Caco-2 (cell line): Measurements from ENCODE around the gene SNX4. TPM values are rescaled to one million over a fixed set of nuclear protein-coding genes. Genes with fewer than 3 reads are reported as not detected.
"Not testable (repeated sequence)": the region's sequence is repeated elsewhere in the genome, so short reads cannot be mapped to it uniquely, and the experiment has no call there.

ENCODE experiments used
- BruUV-seq: library from RNA; stranded (reverse); fragments of 400-500 nt; replicated peaks from 2 replicates; lab custom pipeline; 2021; lab: Mats Ljungman, UMichigan
- CTCF ChIA-PET: fragments of 300-600 bp; sonication (Branson Sonifier 250); formaldehyde crosslinking; loops from one replicate; lab custom pipeline; 2022; ENCODE audit warnings: antibody characterized with exemption; lab: Charles Lee
- POLR2A ChIA-PET: fragments of 300-600 bp; sonication (Branson Sonifier 250); formaldehyde crosslinking; loops from one replicate; lab custom pipeline; 2022; ENCODE audit warnings: antibody characterized with exemption; lab: Charles Lee
- DNase-seq, 2 experiments: peaks; one replicate each; pipeline versions ENCODE4 v3.0.0 to v3.0.0-alpha.2; 2020 to 2022
- H3K27me3 ChIP-seq: replicated peaks from 2 replicates; pipeline ENCODE4 v1.6.0; 2011; ENCODE audit warnings: low read length; ENCODE audit not compliant: control insufficient read depth, insufficient read depth
- H3K36me3 ChIP-seq: 2 replicates; pipeline ENCODE4 v1.5.1; 2011; ENCODE audit warnings: low read length; ENCODE audit not compliant: control insufficient read depth, insufficient read depth
- H3K4me1 ChIP-seq: fragments of 250-450 bp; sonication (Bioruptor Pico); 2 replicates; pipeline ENCODE4 v1.5.1; 2020; ENCODE audit warnings: mild to moderate bottlenecking
- H3K4me3 ChIP-seq: 2 replicates; pipeline ENCODE4 v1.5.1; 2011; ENCODE audit warnings: low read depth, mild to moderate bottlenecking, control low read depth, low read length
- H3K9me3 ChIP-seq: fragments of 250-450 bp; sonication (Bioruptor Pico); 2 replicates; pipeline ENCODE4 v1.5.1; 2020; ENCODE audit warnings: mild to moderate bottlenecking, moderate library complexity
- H3K27ac Mint-ChIP-seq: one replicate; pipeline ENCODE4 v1.8.0; 2022; ENCODE audit warnings: mixed read lengths; ENCODE audit not compliant: unreplicated experiment
- H3K27me3 Mint-ChIP-seq: one replicate; pipeline ENCODE4 v1.8.0; 2022; ENCODE audit warnings: mixed read lengths; ENCODE audit not compliant: insufficient read depth, unreplicated experiment
- H3K36me3 Mint-ChIP-seq: one replicate; pipeline ENCODE4 v1.8.0; 2022; ENCODE audit warnings: mild to moderate bottlenecking, mixed read lengths; ENCODE audit not compliant: insufficient read depth, unreplicated experiment
- H3K4me1 Mint-ChIP-seq: one replicate; pipeline ENCODE4 v1.8.0; 2022; ENCODE audit warnings: low read depth, mixed read lengths; ENCODE audit not compliant: unreplicated experiment
- H3K4me3 Mint-ChIP-seq: one replicate; pipeline ENCODE4 v1.8.0; 2022; ENCODE audit warnings: mild to moderate bottlenecking, moderate library complexity, mixed read lengths; ENCODE audit not compliant: unreplicated experiment
- H3K9me3 Mint-ChIP-seq: one replicate; pipeline ENCODE4 v1.8.0; 2022; ENCODE audit warnings: mixed read lengths; ENCODE audit not compliant: unreplicated experiment
- intact Hi-C: fragments of 100-400 bp; cut with micrococcal nuclease; formaldehyde crosslinking; loops from one replicate; pipeline ENCODE4 v1.10.0; 2022; ENCODE audit not compliant: unreplicated experiment
- total RNA-seq: library from RNA; stranded (reverse); gene quantifications from 2 replicates; pipeline ENCODE4 v1.2.3, GENCODE V29; 2022
- TF ChIP-seq, protein P1 (sequence below), 2 experiments: fragments of 200-600 bp in 1 of 2; IDR thresholded peaks; 1 replicate in 1 of 2; 2 replicates in 1 of 2; pipeline versions ENCODE4 v1.5.1 to v1.8.0; 2011 to 2022; ENCODE audit warnings: antibody characterized with exemption in 1 of 2, control low read depth in 1 of 2, inconsistent platforms in 1 of 2, low read depth in 1 of 2, low read length in 1 of 2, mild to moderate bottlenecking in 1 of 2, moderate library complexity in 1 of 2; ENCODE audit not compliant: insufficient read depth in 1 of 2, severe bottlenecking in 1 of 2, unreplicated experiment in 1 of 2

The SNX4 gene
- total RNA-seq, 1 experiment from 2014 or later, result 59.0 TPM

DNA sequence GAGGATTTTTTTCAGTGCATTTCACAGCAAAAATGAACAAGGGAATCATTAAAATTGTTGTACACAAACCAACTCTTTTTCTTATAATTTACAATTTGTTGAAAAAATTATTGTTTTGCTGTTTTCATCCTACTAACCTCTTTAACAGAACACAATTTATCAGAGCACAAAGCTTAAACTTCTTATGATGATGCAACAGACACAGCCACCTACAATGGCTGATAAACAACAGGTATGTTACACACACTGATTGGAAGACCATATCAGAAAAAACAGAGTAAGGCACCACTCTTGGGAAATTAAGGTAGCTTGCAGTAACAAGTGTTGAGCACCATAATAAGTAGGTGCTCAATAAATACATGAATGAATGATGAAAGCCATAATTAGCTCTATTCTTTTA is 8.9 kb upstream of the SNX4 start:
- BruUV-seq, result no TSS peak
- Mint-ChIP-seq H3K4me3 (no peak overlapping the region), H3K9me3 (no peaks in the 10 kb centered on the region), H3K4me1 (no peaks in the 10 kb centered on the region), H3K36me3 (peaks cover 36% of the 10 kb centered on the region), H3K27me3 (no peaks in the 10 kb centered on the region), H3K27ac (no peak overlapping the region)
- Histone ChIP-seq H3K4me1 (no peaks in the 10 kb centered on the region), H3K27me3 (no peaks in the 10 kb centered on the region), H3K36me3 (no peaks in the 10 kb centered on the region; the same call in 1 of the 2 replicates), H3K9me3 (no peaks in the 10 kb centered on the region), H3K4me3 (no peak overlapping the region)
- intact Hi-C loops, result no loop called here
- POLR2A ChIA-PET, result no interaction called here
- no peak for DNase-seq
- TF ChIP-seq, protein P1, sequence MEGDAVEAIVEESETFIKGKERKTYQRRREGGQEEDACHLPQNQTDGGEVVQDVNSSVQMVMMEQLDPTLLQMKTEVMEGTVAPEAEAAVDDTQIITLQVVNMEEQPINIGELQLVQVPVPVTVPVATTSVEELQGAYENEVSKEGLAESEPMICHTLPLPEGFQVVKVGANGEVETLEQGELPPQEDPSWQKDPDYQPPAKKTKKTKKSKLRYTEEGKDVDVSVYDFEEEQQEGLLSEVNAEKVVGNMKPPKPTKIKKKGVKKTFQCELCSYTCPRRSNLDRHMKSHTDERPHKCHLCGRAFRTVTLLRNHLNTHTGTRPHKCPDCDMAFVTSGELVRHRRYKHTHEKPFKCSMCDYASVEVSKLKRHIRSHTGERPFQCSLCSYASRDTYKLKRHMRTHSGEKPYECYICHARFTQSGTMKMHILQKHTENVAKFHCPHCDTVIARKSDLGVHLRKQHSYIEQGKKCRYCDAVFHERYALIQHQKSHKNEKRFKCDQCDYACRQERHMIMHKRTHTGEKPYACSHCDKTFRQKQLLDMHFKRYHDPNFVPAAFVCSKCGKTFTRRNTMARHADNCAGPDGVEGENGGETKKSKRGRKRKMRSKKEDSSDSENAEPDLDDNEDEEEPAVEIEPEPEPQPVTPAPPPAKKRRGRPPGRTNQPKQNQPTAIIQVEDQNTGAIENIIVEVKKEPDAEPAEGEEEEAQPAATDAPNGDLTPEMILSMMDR (IDR thresholded peaks at IDR 0.05; ENCODE audit: insufficient read depth in 1 of 2, low read depth in 1 of 2, low read length in 1 of 2, severe bottlenecking in 1 of 2, unreplicated experiment in 1 of 2), result no peak
- CTCF ChIA-PET, result no interaction called here

DNA sequence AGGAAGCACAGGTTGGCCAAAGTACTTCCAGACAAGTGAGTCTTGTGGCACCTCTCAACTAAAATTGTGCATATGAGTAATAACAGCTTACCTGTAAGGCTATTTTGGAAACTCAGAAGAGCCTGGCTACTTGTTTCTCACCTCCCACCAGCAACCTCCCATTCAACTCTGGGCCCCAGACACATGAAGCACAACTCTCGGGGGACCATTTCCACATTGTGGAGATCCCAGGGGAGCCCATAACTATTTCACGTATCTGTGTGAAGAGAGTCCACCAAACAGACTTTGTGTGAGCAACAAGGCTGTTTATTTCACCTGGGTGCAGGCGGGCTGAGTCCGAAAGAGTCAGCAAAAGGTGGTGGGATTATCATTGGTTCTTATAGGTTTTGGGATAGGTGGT is 5.2 kb upstream of the SNX4 start:
- CTCF ChIA-PET, result no interaction called here
- no peak overlapping the region for H3K4me3 Mint-ChIP-seq
- no peaks in the 10 kb centered on the region for H3K9me3 Mint-ChIP-seq
- no peaks in the 10 kb centered on the region for H3K9me3 ChIP-seq
- no peaks in the 10 kb centered on the region for H3K36me3 ChIP-seq
- H3K27me3 Mint-ChIP-seq, result no peaks in the 10 kb centered on the region
- POLR2A ChIA-PET, result no interaction called here
- intact Hi-C loops, result no loop called here
- no peak overlapping the region for H3K27ac Mint-ChIP-seq
- no peak overlapping the region for H3K4me3 ChIP-seq
- no peak for DNase-seq
- TF ChIP-seq, protein P1 (IDR thresholded peaks at IDR 0.05; ENCODE audit: insufficient read depth in 1 of 2, low read depth in 1 of 2, low read length in 1 of 2, severe bottlenecking in 1 of 2, unreplicated experiment in 1 of 2), result no peak
- H3K4me1 ChIP-seq, result no peaks in the 10 kb centered on the region
- BruUV-seq, result no TSS peak
- no peaks in the 10 kb centered on the region for H3K4me1 Mint-ChIP-seq
- no peaks in the 10 kb centered on the region for H3K27me3 ChIP-seq
- peaks cover 18% of the 10 kb centered on the region for H3K36me3 Mint-ChIP-seq

DNA sequence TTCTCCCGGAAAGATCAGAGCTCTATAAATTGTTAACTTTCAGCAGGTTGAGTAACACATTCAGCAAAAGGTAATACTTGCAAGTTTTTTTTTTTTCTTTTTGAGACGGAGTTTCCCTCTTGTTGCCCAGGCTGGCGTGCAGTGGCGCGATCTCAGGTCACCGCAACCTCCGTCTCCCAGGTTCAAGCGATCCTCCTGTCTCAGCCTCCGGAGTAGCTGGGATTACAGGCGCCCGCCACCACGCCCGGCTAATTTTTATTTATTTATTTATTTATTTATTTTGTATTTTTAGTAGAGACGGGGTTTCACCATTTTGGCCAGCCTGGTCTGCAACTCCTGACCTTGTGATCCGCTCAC is 539 bp upstream of the SNX4 start:
- H3K36me3 ChIP-seq, DNase-seq, H3K4me1 Mint-ChIP-seq, H3K9me3 Mint-ChIP-seq, H3K27me3 ChIP-seq, H3K4me1 ChIP-seq, intact Hi-C loops, H3K27me3 Mint-ChIP-seq, H3K9me3 ChIP-seq: not testable (repeated sequence)
- ChIA-PET CTCF (interaction anchor here (0.6 to 1.1 kb wide), 4 partner anchors 17 to 1008 kb away, joined by 3 to 7 read pairs (median 4); no protein-coding TSS in a partner anchor), POLR2A (interaction anchor here (0.6 to 1.8 kb wide), 5 partner anchors 13 to 145 kb away, joined by 3 to 10 read pairs (median 6); partner anchors contain the start of gene OSBPL11)
- BruUV-seq, result TSS peak; percentile 95
- Mint-ChIP-seq H3K4me3 (peak overlapping the region; percentile 92), H3K27ac (peak overlapping the region; percentile 91), H3K36me3 (peaks cover 26% of the 10 kb centered on the region)
- peak overlapping the region; percentile 69 for H3K4me3 ChIP-seq

GRCh38 chr3:125515421-125515820 is 4.6 kb downstream of the SNX4 start:
- Mint-ChIP-seq H3K36me3 (peaks cover 36% of the 10 kb centered on the region), H3K9me3 (no peaks in the 10 kb centered on the region), H3K27ac (no peak overlapping the region), H3K4me3 (no peak overlapping the region), H3K27me3 (no peaks in the 10 kb centered on the region), H3K4me1 (peaks cover 7% of the 10 kb centered on the region)
- no peaks in the 10 kb centered on the region for H3K27me3 ChIP-seq
- no TSS peak for BruUV-seq
- ChIA-PET POLR2A (no interaction called here), CTCF (no interaction called here)
- no peaks in the 10 kb centered on the region for H3K4me1 ChIP-seq
- no peaks in the 10 kb centered on the region for H3K9me3 ChIP-seq
- TF ChIP-seq, protein P1 (IDR thresholded peaks at IDR 0.05; ENCODE audit: insufficient read depth in 1 of 2, low read depth in 1 of 2, low read length in 1 of 2, severe bottlenecking in 1 of 2, unreplicated experiment in 1 of 2), result no peak
- intact Hi-C loops, result no loop called here
- DNase-seq, result no peak
- H3K4me3 ChIP-seq, result no peak overlapping the region
- H3K36me3 ChIP-seq, result no peaks in the 10 kb centered on the region; the same call in 1 of the 2 replicates
